GM21381 (cell line): ENCODE measurements around the gene FTO.

Experiments used
- ATAC-seq: cut with Tn5 transposase; IDR thresholded peaks from one replicate; pipeline ENCODE4 v1.9.1; 2021; ENCODE audit warnings: mild to moderate bottlenecking, moderate library complexity; ENCODE audit not compliant: unreplicated experiment

Gene FTO

GRCh38 chr16:54068212-54068611, 364.3 kb downstream of the FTO start:
- ATAC-seq, result no peak

GRCh38 chr16:54069601-54070239, 365.8 kb downstream of the FTO start:
- no peak for ATAC-seq

GRCh38 chr16:54070789-54071343, 366.9 kb downstream of the FTO start:
- ATAC-seq, result no peak

GRCh38 chr16:54071514-54071913, 367.6 kb downstream of the FTO start:
- ATAC-seq, result no peak

GRCh38 chr16:54072237-54072636, 368.3 kb downstream of the FTO start:
- ATAC-seq, result no peak

GRCh38 chr16:54073356-54073755, 369.4 kb downstream of the FTO start:
- ATAC-seq, result no peak

- no peak for ATAC-seq
These were observed 371.5 kb downstream of the FTO start for GRCh38 chr16:54075446-54075845.

GRCh38 chr16:54076006-54076504, 372.1 kb downstream of the FTO start:
- no peak for ATAC-seq

GRCh38 chr16:54077050-54077821, 373.3 kb downstream of the FTO start:
- no peak for ATAC-seq

GRCh38 chr16:54080524-54081008, 376.6 kb downstream of the FTO start:
- ATAC-seq, result no peak

GRCh38 chr16:54086791-54087190, 382.8 kb downstream of the FTO start:
- ATAC-seq, result no peak

GRCh38 chr16:54090602-54091001, 386.6 kb downstream of the FTO start:
- no peak for ATAC-seq

GRCh38 chr16:54093281-54093680, 389.3 kb downstream of the FTO start:
- ATAC-seq, result no peak

- ATAC-seq, result no peak
These were observed 390.7 kb downstream of the FTO start for GRCh38 chr16:54094641-54095040.

GRCh38 chr16:54096607-54097006, 392.7 kb downstream of the FTO start:
- ATAC-seq, result no peak

- no peak for ATAC-seq
These were observed 393.8 kb downstream of the FTO start for GRCh38 chr16:54097774-54098173.

GRCh38 chr16:54098247-54098646, 394.3 kb downstream of the FTO start:
- no peak for ATAC-seq

- ATAC-seq, result no peak
These were observed 395.7 kb downstream of the FTO start for GRCh38 chr16:54099627-54100026.

- ATAC-seq, result no peak
These were observed 399.2 kb downstream of the FTO start for GRCh38 chr16:54102888-54103866.

GRCh38 chr16:54106057-54106456, 402.1 kb downstream of the FTO start:
- ATAC-seq, result no peak
